HL-60 (cell line): Measurements from ENCODE around the gene KLHL22.

Experiments used
- CTCF ChIP-seq: IDR thresholded peaks from one replicate; pipeline ENCODE4 v1.5.1; 2011; ENCODE audit warnings: low read length, control low read depth, inconsistent platforms; ENCODE audit not compliant: insufficient read depth
- GABPA ChIP-seq: IDR thresholded peaks from 2 replicates; pipeline ENCODE4 v1.6.1; 2012; ENCODE audit warnings: low read depth
- POLR2AphosphoS5 ChIP-seq: IDR thresholded peaks from 2 replicates; pipeline ENCODE4 v1.6.1; 2012; ENCODE audit warnings: low read depth
- REST ChIP-seq: IDR thresholded peaks from 2 replicates; pipeline ENCODE4 v1.6.1; 2012; ENCODE audit warnings: low read depth; ENCODE audit not compliant: insufficient replicate concordance
- SPI1 ChIP-seq: IDR thresholded peaks from 2 replicates; pipeline ENCODE4 v1.6.1; 2012; ENCODE audit warnings: low read depth, mild to moderate bottlenecking, borderline replicate concordance

- no peak for TF ChIP-seq POLR2AphosphoS5
- no peak for TF ChIP-seq CTCF
- no peak for TF ChIP-seq REST
- no peak for TF ChIP-seq SPI1
- TF ChIP-seq GABPA, result no peak
These were observed 86.7 kb downstream of the KLHL22 start for GRCh38 chr22:20408891-20409290.
